ENCODE results near the gene PDXP.

DNA sequence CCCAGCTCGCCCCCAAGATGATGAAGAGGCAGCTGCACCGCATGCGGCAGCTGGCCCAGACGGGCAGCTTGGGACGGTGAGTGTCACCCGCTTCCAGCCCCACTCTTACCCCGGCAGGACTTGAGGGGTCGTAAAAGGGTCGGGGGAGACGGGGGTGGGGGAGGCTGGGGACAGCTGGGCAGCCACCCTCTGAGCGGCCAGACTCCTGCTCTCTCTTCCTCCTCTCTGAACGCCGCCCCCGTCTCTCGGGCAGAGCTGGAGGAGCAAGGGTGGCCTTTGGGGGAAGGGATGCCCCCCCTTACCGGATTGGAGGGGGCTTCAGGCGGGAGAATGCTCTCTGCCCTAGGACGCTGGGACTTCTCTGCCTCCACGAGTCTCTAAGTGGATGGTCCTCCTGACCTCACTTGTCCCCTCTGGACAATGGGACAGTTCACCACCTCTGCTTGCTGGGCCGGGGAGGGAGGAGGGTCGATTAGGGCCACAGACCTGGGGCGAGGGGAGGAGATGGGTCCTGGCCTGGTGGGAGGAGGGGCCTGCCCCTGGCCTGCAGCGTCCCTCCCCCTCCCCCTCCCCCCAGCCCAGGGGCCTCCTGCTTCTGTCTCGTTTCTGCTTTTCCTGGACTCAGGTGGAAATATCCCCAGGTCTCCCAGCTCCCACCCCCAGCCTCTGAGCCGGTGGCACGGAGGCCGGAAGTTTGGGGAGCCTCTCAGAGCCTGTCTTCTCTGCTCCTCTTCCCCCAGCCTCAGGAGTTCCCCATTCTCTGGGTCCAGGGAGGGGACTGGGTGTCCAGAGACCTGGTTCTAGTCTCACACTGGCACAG lies 18.5 kb upstream of the PDXP start:
- TF ChIP-seq FOSL1 (IDR thresholded peaks at IDR 0.05; ENCODE audit: low read depth): no peak
- no peak for TF ChIP-seq POLR2A (IDR thresholded peaks at IDR 0.05; ENCODE audit: borderline replicate concordance, extremely low read depth, insufficient read depth, insufficient read length)
- no peak for TF ChIP-seq SRF (IDR thresholded peaks at IDR 0.05; ENCODE audit: low read depth)
- TF ChIP-seq, protein P1, sequence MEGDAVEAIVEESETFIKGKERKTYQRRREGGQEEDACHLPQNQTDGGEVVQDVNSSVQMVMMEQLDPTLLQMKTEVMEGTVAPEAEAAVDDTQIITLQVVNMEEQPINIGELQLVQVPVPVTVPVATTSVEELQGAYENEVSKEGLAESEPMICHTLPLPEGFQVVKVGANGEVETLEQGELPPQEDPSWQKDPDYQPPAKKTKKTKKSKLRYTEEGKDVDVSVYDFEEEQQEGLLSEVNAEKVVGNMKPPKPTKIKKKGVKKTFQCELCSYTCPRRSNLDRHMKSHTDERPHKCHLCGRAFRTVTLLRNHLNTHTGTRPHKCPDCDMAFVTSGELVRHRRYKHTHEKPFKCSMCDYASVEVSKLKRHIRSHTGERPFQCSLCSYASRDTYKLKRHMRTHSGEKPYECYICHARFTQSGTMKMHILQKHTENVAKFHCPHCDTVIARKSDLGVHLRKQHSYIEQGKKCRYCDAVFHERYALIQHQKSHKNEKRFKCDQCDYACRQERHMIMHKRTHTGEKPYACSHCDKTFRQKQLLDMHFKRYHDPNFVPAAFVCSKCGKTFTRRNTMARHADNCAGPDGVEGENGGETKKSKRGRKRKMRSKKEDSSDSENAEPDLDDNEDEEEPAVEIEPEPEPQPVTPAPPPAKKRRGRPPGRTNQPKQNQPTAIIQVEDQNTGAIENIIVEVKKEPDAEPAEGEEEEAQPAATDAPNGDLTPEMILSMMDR (IDR thresholded peaks at IDR 0.05 in 2 of 3, conservative IDR thresholded peaks at IDR 0.05 in 1 of 3; ENCODE audit: borderline replicate concordance in 1 of 3, insufficient read depth in 1 of 3, low read depth in 2 of 3, low read length in 2 of 3): no peak
- TF ChIP-seq CBX3 (IDR thresholded peaks at IDR 0.05; ENCODE audit: low read depth): no peak
- TF ChIP-seq RAD21 (IDR thresholded peaks at IDR 0.05; ENCODE audit: low read depth): no peak
- TF ChIP-seq, protein P2, sequence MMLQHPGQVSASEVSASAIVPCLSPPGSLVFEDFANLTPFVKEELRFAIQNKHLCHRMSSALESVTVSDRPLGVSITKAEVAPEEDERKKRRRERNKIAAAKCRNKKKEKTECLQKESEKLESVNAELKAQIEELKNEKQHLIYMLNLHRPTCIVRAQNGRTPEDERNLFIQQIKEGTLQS (IDR thresholded peaks at IDR 0.05): no peak

Data from HCT116 (cell line).